ENCODE data around the gene CCNF. TPM values are rescaled to one million over a fixed set of nuclear protein-coding genes. Genes with fewer than 3 reads are reported as not detected.

CCNF gene
- polyA plus RNA-seq, 1 donor from 2014 or later, result 5.2 TPM

GRCh38 chr16:2494616-2495015, 65.4 kb downstream of the CCNF start:
- Histone ChIP-seq H3K9me3 (ENCODE audit: low read length) (no peaks in the 10 kb centered on the region), H3K36me3 (ENCODE audit: insufficient read depth, low read length) (no peaks in the 10 kb centered on the region), H3K27ac (ENCODE audit: low read length) (no peak overlapping the region), H3K4me2 (ENCODE audit: low read length) (no peak overlapping the region), H2AFZ (ENCODE audit: low read depth, low read length) (no peak overlapping the region), H3K9ac (ENCODE audit: low read length) (no peak overlapping the region), H3K4me3 (ENCODE audit: low read length) (no peak overlapping the region), H3K79me2 (replicated peaks; ENCODE audit: insufficient read depth, low read length) (no peaks in the 10 kb centered on the region), H4K20me1 (ENCODE audit: insufficient read depth) (no peaks in the 10 kb centered on the region), H3K27me3 (ENCODE audit: insufficient read depth, low read depth, low read length) (no peaks in the 10 kb centered on the region), H3K9me2 (ENCODE audit: insufficient read depth, low read length) (no peaks in the 10 kb centered on the region), H3F3A (ENCODE audit: insufficient read depth, low read length, poor library complexity, severe bottlenecking) (no peaks in the 10 kb centered on the region)
- TF ChIP-seq SMC3 (conservative IDR thresholded peaks at IDR 0.05; ENCODE audit: poor library complexity) (no peak), EP300 (conservative IDR thresholded peaks at IDR 0.05; ENCODE audit: poor library complexity, severe bottlenecking) (no peak), MXI1 (conservative IDR thresholded peaks at IDR 0.05; ENCODE audit: poor library complexity, severe bottlenecking) (no peak), CTCF (IDR thresholded peaks at IDR 0.05; ENCODE audit: poor library complexity, severe bottlenecking) (no peak), RAD21 (conservative IDR thresholded peaks at IDR 0.05) (no peak), EZH2 (IDR thresholded peaks at IDR 0.05; ENCODE audit: borderline replicate concordance, insufficient read depth, low read length, poor library complexity, severe bottlenecking) (no peak), POLR2AphosphoS5 (IDR thresholded peaks at IDR 0.05) (no peak), TAF1 (IDR thresholded peaks at IDR 0.05; ENCODE audit: low read depth) (no peak)
- TF ChIP-seq, protein P1, sequence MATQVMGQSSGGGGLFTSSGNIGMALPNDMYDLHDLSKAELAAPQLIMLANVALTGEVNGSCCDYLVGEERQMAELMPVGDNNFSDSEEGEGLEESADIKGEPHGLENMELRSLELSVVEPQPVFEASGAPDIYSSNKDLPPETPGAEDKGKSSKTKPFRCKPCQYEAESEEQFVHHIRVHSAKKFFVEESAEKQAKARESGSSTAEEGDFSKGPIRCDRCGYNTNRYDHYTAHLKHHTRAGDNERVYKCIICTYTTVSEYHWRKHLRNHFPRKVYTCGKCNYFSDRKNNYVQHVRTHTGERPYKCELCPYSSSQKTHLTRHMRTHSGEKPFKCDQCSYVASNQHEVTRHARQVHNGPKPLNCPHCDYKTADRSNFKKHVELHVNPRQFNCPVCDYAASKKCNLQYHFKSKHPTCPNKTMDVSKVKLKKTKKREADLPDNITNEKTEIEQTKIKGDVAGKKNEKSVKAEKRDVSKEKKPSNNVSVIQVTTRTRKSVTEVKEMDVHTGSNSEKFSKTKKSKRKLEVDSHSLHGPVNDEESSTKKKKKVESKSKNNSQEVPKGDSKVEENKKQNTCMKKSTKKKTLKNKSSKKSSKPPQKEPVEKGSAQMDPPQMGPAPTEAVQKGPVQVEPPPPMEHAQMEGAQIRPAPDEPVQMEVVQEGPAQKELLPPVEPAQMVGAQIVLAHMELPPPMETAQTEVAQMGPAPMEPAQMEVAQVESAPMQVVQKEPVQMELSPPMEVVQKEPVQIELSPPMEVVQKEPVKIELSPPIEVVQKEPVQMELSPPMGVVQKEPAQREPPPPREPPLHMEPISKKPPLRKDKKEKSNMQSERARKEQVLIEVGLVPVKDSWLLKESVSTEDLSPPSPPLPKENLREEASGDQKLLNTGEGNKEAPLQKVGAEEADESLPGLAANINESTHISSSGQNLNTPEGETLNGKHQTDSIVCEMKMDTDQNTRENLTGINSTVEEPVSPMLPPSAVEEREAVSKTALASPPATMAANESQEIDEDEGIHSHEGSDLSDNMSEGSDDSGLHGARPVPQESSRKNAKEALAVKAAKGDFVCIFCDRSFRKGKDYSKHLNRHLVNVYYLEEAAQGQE (IDR thresholded peaks at IDR 0.05; ENCODE audit: borderline replicate concordance), result no peak

- Histone ChIP-seq H3K9me3 (ENCODE audit: low read length) (no peaks in the 10 kb centered on the region), H3K36me3 (ENCODE audit: insufficient read depth, low read length) (no peaks in the 10 kb centered on the region), H3K27ac (ENCODE audit: low read length) (no peak overlapping the region), H3K4me3 (ENCODE audit: low read length) (no peak overlapping the region), H3K9me2 (ENCODE audit: insufficient read depth, low read length) (no peaks in the 10 kb centered on the region), H3K9ac (ENCODE audit: low read length) (no peak overlapping the region), H3K79me2 (replicated peaks; ENCODE audit: insufficient read depth, low read length) (no peaks in the 10 kb centered on the region), H4K20me1 (ENCODE audit: insufficient read depth) (no peaks in the 10 kb centered on the region), H3K4me2 (ENCODE audit: low read length) (no peak overlapping the region), H3F3A (ENCODE audit: insufficient read depth, low read length, poor library complexity, severe bottlenecking) (no peaks in the 10 kb centered on the region), H3K27me3 (ENCODE audit: insufficient read depth, low read depth, low read length) (no peaks in the 10 kb centered on the region), H2AFZ (ENCODE audit: low read depth, low read length) (no peak overlapping the region)
- TF ChIP-seq POLR2AphosphoS5 (IDR thresholded peaks at IDR 0.05), result no peak
Observed at GRCh38 chr16:2495041-2495440, 65.8 kb downstream of the CCNF start.
